GM12873 (cell line): Measurements from ENCODE around the gene HIVEP2.

Source experiments
- TF ChIP-seq, protein P1 (sequence below): IDR thresholded peaks from 2 replicates; pipeline ENCODE4 v1.5.1; 2012; ENCODE audit warnings: low read depth, mild to moderate bottlenecking, moderate library complexity, low read length, control low read depth; ENCODE audit not compliant: insufficient read depth; ENCODE audit errors: missing control alignments

HIVEP2 gene

DNA sequence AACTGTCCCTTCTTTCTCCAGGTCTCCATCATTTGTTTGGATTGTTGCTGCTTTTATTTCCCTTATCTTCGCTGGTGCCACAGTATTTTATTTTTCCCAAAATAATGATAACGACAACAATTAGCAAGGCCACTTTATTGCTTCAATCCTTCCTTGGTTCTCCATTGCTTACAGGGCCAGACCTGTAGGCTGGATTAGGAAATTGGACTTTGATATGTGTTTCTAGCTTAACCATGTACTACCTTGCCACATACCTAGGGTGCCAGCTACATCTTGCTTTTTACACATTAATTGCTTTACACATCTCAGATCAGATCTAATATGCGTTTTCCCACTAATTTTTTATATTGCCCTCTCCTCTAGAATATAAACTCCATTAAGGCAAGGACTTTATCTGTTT is 195.4 kb downstream of the HIVEP2 start:
- TF ChIP-seq, protein P1, sequence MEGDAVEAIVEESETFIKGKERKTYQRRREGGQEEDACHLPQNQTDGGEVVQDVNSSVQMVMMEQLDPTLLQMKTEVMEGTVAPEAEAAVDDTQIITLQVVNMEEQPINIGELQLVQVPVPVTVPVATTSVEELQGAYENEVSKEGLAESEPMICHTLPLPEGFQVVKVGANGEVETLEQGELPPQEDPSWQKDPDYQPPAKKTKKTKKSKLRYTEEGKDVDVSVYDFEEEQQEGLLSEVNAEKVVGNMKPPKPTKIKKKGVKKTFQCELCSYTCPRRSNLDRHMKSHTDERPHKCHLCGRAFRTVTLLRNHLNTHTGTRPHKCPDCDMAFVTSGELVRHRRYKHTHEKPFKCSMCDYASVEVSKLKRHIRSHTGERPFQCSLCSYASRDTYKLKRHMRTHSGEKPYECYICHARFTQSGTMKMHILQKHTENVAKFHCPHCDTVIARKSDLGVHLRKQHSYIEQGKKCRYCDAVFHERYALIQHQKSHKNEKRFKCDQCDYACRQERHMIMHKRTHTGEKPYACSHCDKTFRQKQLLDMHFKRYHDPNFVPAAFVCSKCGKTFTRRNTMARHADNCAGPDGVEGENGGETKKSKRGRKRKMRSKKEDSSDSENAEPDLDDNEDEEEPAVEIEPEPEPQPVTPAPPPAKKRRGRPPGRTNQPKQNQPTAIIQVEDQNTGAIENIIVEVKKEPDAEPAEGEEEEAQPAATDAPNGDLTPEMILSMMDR, result no peak

DNA sequence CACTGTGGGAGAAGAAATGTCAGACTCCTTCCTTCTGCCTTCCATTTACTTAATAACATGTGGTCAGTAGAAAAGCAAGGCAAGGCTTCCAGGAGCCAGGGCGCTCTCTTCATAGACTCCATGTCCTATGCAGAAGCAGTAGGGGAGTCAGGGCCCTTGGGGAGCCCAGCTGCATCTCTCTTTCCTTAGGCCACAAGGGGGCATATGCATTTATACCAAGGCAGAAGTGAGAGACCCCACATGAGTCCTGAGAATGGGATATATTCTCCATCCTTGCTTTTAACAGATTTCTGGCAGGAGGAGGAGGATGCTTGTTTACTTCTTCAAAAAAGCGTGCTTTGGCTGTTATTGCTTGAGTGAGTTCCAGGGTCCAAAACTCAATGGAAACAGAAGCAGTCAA is 198.5 kb downstream of the HIVEP2 start:
- TF ChIP-seq, protein P1, result peak; percentile 69

DNA sequence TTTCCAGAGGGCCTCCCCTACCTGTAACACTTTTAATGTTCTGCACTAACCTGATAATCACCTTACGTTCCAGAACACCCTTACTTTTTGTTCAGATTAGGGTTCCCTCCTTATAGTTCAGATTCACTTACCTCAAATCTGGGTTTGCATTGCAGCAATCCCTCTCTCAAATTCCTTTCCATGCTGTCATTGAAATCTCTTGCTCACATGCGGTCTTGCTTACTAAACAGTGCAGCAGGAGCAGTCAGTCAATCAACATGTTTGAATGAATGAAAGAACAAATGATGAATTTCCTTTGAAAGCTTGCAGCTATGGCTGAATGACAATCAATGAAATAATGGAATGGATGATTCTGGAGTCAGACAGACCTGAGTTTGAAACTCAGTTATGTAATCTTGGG is 200.1 kb downstream of the HIVEP2 start:
- TF ChIP-seq, protein P1, result no peak

DNA sequence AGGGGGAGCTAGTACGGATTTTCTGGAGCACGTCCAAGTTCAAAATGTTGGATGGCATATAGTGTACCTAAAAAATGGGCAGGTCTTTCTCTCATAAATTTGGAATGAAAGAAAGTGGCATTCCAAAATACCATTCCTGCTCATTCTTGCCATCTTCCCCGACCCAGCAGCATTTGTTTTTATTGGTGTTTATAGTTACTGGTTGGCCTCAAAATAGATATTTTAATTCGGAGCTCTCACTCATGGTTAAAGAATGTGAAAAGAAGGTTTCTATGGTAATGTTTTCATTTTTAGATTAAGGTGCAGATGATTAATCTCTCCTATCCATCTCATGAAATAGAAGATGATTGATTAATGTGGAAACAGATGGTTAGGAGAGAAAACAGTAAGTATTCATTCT is 204.5 kb downstream of the HIVEP2 start:
- TF ChIP-seq, protein P1, result no peak

DNA sequence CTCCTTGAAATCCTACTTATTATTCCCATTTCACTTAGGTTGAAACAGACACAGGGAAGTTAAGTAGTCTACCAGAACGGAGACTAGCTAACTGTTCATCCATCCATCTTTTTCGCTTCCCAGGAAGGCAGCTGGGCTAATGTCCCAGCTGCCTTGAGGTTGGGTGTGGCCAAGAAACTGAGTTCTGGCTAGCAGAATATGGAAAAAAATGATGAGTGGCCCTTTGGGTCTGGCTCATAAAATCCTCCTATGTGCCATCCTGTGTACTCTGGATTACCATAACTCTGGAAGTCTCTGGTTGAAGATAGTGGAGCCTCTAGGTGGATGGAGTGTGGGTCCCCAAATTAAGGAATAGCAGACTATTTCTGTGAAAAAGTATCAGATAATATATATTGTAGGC is 206.2 kb downstream of the HIVEP2 start:
- TF ChIP-seq, protein P1, result no peak

DNA sequence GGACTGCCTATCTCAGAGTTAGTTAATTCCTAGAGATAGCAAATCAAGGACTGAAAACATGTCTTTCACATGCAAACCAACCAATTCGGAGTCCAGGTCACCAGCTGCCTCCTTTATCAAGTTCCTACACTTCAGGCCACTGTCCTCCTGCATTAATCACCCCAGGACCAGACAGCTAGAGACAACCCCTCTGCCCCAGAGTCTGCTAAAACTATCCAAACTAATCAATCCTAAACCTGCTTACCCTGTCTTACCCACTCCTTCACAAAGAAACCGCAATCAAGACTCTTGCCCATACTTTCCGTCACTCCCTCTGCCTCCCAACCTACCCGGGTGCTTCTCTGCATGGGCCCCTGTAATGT is 207.0 kb downstream of the HIVEP2 start:
- TF ChIP-seq, protein P1, result no peak

DNA sequence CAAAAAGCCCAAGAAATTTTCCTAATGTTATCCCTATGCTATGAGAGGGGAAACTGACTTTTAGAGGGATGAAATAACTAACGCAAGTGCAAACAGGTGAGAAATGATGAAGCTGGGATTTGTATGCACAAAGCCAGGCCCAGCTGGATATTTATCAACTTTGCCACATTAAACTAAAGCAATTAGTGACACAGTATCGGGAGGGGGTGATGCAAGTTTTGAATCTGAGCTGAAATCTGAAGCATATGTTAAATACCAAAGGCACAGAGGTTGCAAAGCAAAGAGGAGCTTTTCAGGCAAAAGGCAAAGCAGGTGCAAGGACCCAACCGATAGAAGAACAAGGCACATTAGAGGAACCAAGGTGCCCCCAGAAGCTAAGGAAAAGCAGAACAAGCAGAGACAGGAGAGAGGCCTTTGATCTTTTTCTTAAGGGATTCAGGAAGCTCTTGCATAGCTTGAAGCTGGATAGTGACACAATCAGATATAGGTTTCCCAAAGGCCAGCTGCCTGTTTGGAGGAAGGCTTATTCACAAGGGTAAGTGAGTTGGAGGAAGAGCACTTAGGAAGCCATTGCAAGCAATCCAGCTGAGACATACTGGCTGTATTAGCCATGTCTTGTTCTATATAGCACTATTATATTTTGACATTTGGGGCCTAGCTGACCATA is 207.5 kb downstream of the HIVEP2 start:
- TF ChIP-seq, protein P1, result no peak

DNA sequence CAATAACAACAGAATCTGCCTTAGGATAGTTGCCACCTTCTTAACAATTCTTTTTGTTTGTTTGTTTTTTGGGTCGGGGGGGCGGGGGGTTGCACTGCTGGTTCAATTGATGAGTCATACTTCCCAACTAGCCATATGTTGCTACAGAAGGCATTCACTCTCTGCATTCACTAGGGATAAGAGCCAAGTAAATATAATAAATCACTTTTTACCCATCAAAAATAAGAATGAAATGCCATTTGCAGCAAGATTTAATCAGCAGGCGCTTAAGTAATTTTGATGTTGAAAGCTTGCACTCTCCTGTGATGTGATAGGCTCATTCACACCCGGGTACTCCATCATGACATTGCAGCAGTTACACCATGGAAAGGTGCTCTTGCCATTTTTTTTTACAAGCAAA is 209.8 kb downstream of the HIVEP2 start:
- TF ChIP-seq, protein P1, result no peak
